Endothelial cell of umbilical vein (primary cell): ENCODE measurements around the gene PRSS22. TPM values are rescaled to one million over a fixed set of nuclear protein-coding genes. Genes with fewer than 3 reads are reported as not detected.

Source experiments
- BruUV-seq: library from RNA; stranded (reverse); fragments of 400-500 nt; replicated peaks from 2 replicates; lab custom pipeline; 2021; lab: Mats Ljungman, UMichigan
- CTCF ChIA-PET: fragments of 300-600, 350-600 bp; sonication (Branson Sonifier 250); formaldehyde crosslinking; loops from one replicate; lab custom pipeline; 2021; ENCODE audit warnings: antibody characterized with exemption, inconsistent platforms; lab: Charles Lee
- POLR2A ChIA-PET: fragments of 300-600, 350-600 bp; sonication (Branson Sonifier 250); formaldehyde crosslinking; loops from one replicate; lab custom pipeline; 2021; ENCODE audit warnings: antibody characterized with exemption, inconsistent platforms; lab: Charles Lee
- DNase-seq: peaks from one replicate; pipeline ENCODE4 v3.0.0-alpha.2; 2011; ENCODE audit warnings: low read depth, low spot score
- FAIRE-seq: peaks from 2 replicates; lab custom pipeline; 2011; peaks lifted over from hg19 to GRCh38; lab: Jason Lieb, UNC
- H2AFZ ChIP-seq: 2 replicates; pipeline ENCODE4 v1.6.0; 2012; ENCODE audit warnings: low read depth, low read length, control low read depth, inconsistent platforms
- H3K27ac ChIP-seq: 2 replicates; pipeline ENCODE4 v1.5.1; 2011; ENCODE audit warnings: low read depth, mild to moderate bottlenecking, control low read depth, low read length, moderate library complexity; ENCODE audit not compliant: insufficient read depth
- H3K27me3 ChIP-seq, 2 experiments: 2 replicates each; pipeline versions ENCODE4 v1.6.0 to v1.6.1; 2011; ENCODE audit warnings: low read length in 2 of 2, mixed read lengths in 1 of 2; ENCODE audit not compliant: control insufficient read depth in 2 of 2, insufficient read depth in 2 of 2
- H3K36me3 ChIP-seq, 2 experiments: 2 replicates in 1 of 2; 3 replicates in 1 of 2; pipeline ENCODE4 v1.5.1; 2011; ENCODE audit warnings: low read length in 2 of 2, mild to moderate bottlenecking in 1 of 2, moderate library complexity in 1 of 2; ENCODE audit not compliant: control insufficient read depth in 2 of 2, insufficient read depth in 2 of 2; ENCODE audit errors: extremely low read depth in 1 of 2
- H3K4me1 ChIP-seq: 3 replicates; pipeline ENCODE4 v1.5.1; 2011; ENCODE audit warnings: mild to moderate bottlenecking, low read length; ENCODE audit not compliant: control insufficient read depth, insufficient read depth; ENCODE audit errors: extremely low read depth
- H3K4me2 ChIP-seq: 2 replicates; pipeline ENCODE4 v1.6.1; 2011; ENCODE audit warnings: low read length, control low read depth, mixed read lengths; ENCODE audit not compliant: insufficient read depth
- H3K4me3 ChIP-seq, 3 experiments: fragments of 200-600 bp in 1 of 3; sonication (generic), shearing (Covaris generic) in 1 of 3; replicated peaks in 1 of 3; 2 replicates each; pipeline ENCODE4 v1.5.1; 2011 to 2016; ENCODE audit warnings: control low read depth in 3 of 3, low read length in 3 of 3, mild to moderate bottlenecking in 2 of 3, inconsistent platforms in 1 of 3, low read depth in 1 of 3, moderate library complexity in 1 of 3; ENCODE audit not compliant: insufficient read depth in 1 of 3
- H3K79me2 ChIP-seq: 2 replicates; pipeline ENCODE4 v1.6.0; 2012; ENCODE audit warnings: low read length, inconsistent platforms; ENCODE audit not compliant: control insufficient read depth, insufficient read depth
- H3K9ac ChIP-seq: replicated peaks from 2 replicates; pipeline ENCODE3; 2011; ENCODE audit warnings: low read length, control low read depth; ENCODE audit not compliant: insufficient read depth; ENCODE audit errors: extremely low read depth
- H3K9me1 ChIP-seq: replicated peaks from 3 replicates; pipeline ENCODE4 v1.6.0; 2011; ENCODE audit warnings: mild to moderate bottlenecking, low read length; ENCODE audit not compliant: control insufficient read depth, insufficient read depth; ENCODE audit errors: extremely low read depth
- H3K9me3 ChIP-seq: replicated peaks from 2 replicates; pipeline ENCODE4 v1.5.1; 2012; ENCODE audit warnings: low read length, inconsistent platforms; ENCODE audit not compliant: control insufficient read depth, insufficient read depth
- H4K20me1 ChIP-seq: replicated peaks from 2 replicates; pipeline ENCODE3; 2011; ENCODE audit warnings: mild to moderate bottlenecking, low read length; ENCODE audit not compliant: control insufficient read depth, insufficient read depth; ENCODE audit errors: extremely low read depth
- EZH2 ChIP-seq: IDR thresholded peaks from 2 replicates; pipeline ENCODE4 v1.6.1; 2012; ENCODE audit warnings: borderline replicate concordance, low read depth, mild to moderate bottlenecking, moderate library complexity, low read length, inconsistent platforms; ENCODE audit not compliant: severe bottlenecking
- FOS ChIP-seq: IDR thresholded peaks from 2 replicates; pipeline ENCODE4 v1.6.1; 2011; ENCODE audit warnings: mild to moderate bottlenecking, low read length, moderate library complexity, borderline replicate concordance; ENCODE audit not compliant: insufficient read depth
- GATA2 ChIP-seq: IDR thresholded peaks from 2 replicates; pipeline ENCODE4 v1.7.0; 2011; ENCODE audit warnings: low read depth, mild to moderate bottlenecking, moderate library complexity, mixed read lengths, low read length; ENCODE audit not compliant: insufficient read length, insufficient read depth
- JUN ChIP-seq: IDR thresholded peaks from 2 replicates; pipeline ENCODE4 v1.6.1; 2011; ENCODE audit warnings: borderline replicate concordance, low read depth; ENCODE audit not compliant: insufficient read length, insufficient read depth
- MYC ChIP-seq: IDR thresholded peaks from one replicate; pipeline ENCODE4 v1.6.1; 2011; ENCODE audit warnings: mild to moderate bottlenecking, low read depth, low read length
- POLR2A ChIP-seq: IDR thresholded peaks from 2 replicates; pipeline ENCODE4 v1.6.1; 2012; ENCODE audit warnings: low read depth, mild to moderate bottlenecking, control low read depth, low read length
- POLR2AphosphoS5 ChIP-seq: IDR thresholded peaks from 2 replicates; pipeline ENCODE4 v1.6.1; 2012; ENCODE audit warnings: low read depth, mild to moderate bottlenecking, control low read depth, low read length, moderate library complexity; ENCODE audit not compliant: insufficient read depth
- dilution Hi-C: fragments of 300-500 bp; cut with MboI; formaldehyde crosslinking; loops from one replicate; pipeline ENCODE4 v1.15.0; 2019; ENCODE audit warnings: low sequenced_read_pairs; ENCODE audit not compliant: extremely low pct_ligation_motif_present
- intact Hi-C: fragments of 100-400 bp; cut with micrococcal nuclease; formaldehyde crosslinking; loops from one replicate; pipeline ENCODE4 v1.10.0; 2022
- polyA plus RNA-seq, 4 experiments: library from polyadenylated mRNA; depleted of rRNA in 3 of 4; stranded (reverse) in 3 of 4; unstranded in 1 of 4; fragments of >200 nt; gene quantifications; 2 replicates each; pipeline versions ENCODE4 v1.2.1 to v1.2.3, GENCODE V29; 2011 to 2012; ENCODE audit warnings: missing spikeins in 1 of 4
- total RNA-seq: library from RNA; stranded (reverse); gene quantifications from 2 replicates; pipeline ENCODE4 v1.2.3, GENCODE V29; 2021
- TF ChIP-seq, protein P1 (sequence below), 2 donors: IDR thresholded peaks; 1 replicate in 1 of 2; 2 replicates in 1 of 2; pipeline ENCODE4 v1.5.1; 2011; ENCODE audit warnings: low read length in 2 of 2, mild to moderate bottlenecking in 2 of 2, moderate library complexity in 2 of 2, control low read depth in 1 of 2, inconsistent platforms in 1 of 2, low read depth in 1 of 2; ENCODE audit not compliant: insufficient read depth in 1 of 2; ENCODE audit errors: extremely low read depth in 1 of 2
- TF ChIP-seq, protein P2 (sequence below): IDR thresholded peaks from 2 replicates; pipeline ENCODE4 v1.6.1; 2011; ENCODE audit not compliant: insufficient read depth, insufficient read length

Gene PRSS22
- total and polyA plus RNA-seq, 2 donors (not counting 3 experiments of a cell fraction or from before 2014, with no cell fraction given): not detected

DNA sequence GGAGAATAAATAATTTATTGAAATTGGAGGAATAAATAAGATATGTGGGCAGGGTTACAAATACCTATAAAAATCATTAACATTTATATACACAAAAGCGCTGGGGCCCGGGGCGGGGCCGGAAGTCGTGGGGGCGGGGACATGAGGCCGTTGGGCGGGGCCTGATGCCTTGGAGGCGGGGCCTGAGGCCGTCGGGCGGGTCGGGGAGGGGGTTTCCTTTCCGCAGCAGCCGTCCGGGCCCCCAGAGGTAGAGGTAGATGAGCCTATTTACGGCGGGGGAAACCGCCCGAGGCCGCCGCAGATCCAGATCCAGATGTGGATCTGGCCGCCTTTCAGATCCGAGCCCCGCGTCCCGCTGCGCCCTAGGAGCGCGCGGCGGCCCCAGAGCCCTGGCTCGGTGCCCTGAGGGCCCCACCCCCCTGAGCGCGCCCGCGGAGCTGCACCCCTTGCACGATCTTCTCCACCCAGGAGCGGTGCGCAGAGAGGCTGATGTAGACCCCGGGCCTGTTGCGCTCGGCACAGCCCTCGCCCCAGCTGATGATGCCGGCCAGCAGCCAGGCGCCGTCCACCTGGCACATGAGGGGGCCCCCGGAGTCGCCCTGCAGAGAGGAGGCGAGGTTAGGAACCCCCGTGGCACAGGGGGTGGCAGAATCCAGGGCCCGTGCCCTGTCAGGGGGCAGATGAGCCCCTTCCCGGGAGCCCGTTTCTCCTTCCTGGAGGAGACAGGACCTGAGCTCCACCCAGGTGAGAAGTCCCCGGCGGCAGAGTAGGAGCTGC lies 5.1 kb downstream of the PRSS22 start:
- ChIA-PET POLR2A (no interaction called here), CTCF (interaction anchor here (0.9 to 2.4 kb wide), 3 partner anchors 10 to 15 kb away, joined by 3 to 15 read pairs (median 4); no protein-coding TSS in a partner anchor)
- FAIRE-seq: no peak
- Histone ChIP-seq H3K9ac (no peak overlapping the region), H3K27me3 (peaks cover 0 to 4% of the 10 kb centered on the region in 2 experiments), H3K9me1 (no peaks in the 10 kb centered on the region), H3K4me2 (no peak overlapping the region), H3K79me2 (no peaks in the 10 kb centered on the region), H3K9me3 (peaks cover 2% of the 10 kb centered on the region), H3K27ac (no peak overlapping the region), H3K36me3 (no peaks in the 10 kb centered on the region), H4K20me1 (no peaks in the 10 kb centered on the region), H2AFZ (no peak overlapping the region), H3K4me1 (no peaks in the 10 kb centered on the region), H3K4me3 (no peak overlapping the region)
- no peak for TF ChIP-seq GATA2
- no peak for TF ChIP-seq FOS
- TF ChIP-seq EZH2: no peak
- no peak for TF ChIP-seq POLR2A
- no peak for TF ChIP-seq POLR2AphosphoS5
- TF ChIP-seq, protein P1, sequence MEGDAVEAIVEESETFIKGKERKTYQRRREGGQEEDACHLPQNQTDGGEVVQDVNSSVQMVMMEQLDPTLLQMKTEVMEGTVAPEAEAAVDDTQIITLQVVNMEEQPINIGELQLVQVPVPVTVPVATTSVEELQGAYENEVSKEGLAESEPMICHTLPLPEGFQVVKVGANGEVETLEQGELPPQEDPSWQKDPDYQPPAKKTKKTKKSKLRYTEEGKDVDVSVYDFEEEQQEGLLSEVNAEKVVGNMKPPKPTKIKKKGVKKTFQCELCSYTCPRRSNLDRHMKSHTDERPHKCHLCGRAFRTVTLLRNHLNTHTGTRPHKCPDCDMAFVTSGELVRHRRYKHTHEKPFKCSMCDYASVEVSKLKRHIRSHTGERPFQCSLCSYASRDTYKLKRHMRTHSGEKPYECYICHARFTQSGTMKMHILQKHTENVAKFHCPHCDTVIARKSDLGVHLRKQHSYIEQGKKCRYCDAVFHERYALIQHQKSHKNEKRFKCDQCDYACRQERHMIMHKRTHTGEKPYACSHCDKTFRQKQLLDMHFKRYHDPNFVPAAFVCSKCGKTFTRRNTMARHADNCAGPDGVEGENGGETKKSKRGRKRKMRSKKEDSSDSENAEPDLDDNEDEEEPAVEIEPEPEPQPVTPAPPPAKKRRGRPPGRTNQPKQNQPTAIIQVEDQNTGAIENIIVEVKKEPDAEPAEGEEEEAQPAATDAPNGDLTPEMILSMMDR (IDR thresholded peaks at IDR 0.05; ENCODE audit: extremely low read depth in 1 of 2, insufficient read depth in 1 of 2, low read depth in 1 of 2, low read length in 2 of 2): no peak
- TF ChIP-seq, protein P2, sequence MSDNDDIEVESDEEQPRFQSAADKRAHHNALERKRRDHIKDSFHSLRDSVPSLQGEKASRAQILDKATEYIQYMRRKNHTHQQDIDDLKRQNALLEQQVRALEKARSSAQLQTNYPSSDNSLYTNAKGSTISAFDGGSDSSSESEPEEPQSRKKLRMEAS: no peak
- TF ChIP-seq JUN: no peak
- no peak for TF ChIP-seq MYC
- dilution Hi-C loops: no loop called here
- intact Hi-C loops: no loop called here
- no peak for DNase-seq
- no TSS peak for BruUV-seq
